ENCODE measurements around the gene GRIP2.

GRCh38 chr3:14441240-14441919 lies 98.8 kb downstream of the GRIP2 start:
- no peak for TF ChIP-seq POLR2A (IDR thresholded peaks at IDR 0.05; ENCODE audit: extremely low read depth, insufficient read length)
- no peak for TF ChIP-seq CTCF (IDR thresholded peaks at IDR 0.05; ENCODE audit: low read depth, low read length)
- TF ChIP-seq MAX (IDR thresholded peaks at IDR 0.05; ENCODE audit: low read depth, low read length): no peak
- no peak for TF ChIP-seq MYC (IDR thresholded peaks at IDR 0.05; ENCODE audit: low read depth, low read length)
